Lung (tissue), 12 donors: Measurements from ENCODE around the gene FOXI2. TPM values are rescaled to one million over a fixed set of nuclear protein-coding genes. Genes with fewer than 3 reads are reported as not detected.

Experiments used
- ATAC-seq: fragments of 200-7000 bp; cut with Tn5 transposase; one replicate; pipeline ENCODE4 v1.9.1; 2020; ENCODE audit warnings: moderate number of reproducible peaks; ENCODE audit not compliant: insufficient read depth, low FRiP score
- DNase-seq, 3 donors: peaks; one replicate each; pipeline ENCODE4 v3.0.0-alpha.2; 2013 to 2017
- H3K27ac ChIP-seq, 2 donors: one replicate each; pipeline ENCODE4 v1.5.1; 2013; ENCODE audit warnings: mild to moderate bottlenecking in 2 of 2, moderate library complexity in 2 of 2, control low read depth in 1 of 2, inconsistent platforms in 1 of 2, low read depth in 1 of 2, low read length in 1 of 2
- H3K27me3 ChIP-seq, 3 donors: one replicate each; pipeline ENCODE4 v1.5.1; 2013; ENCODE audit warnings: low read length in 2 of 3; ENCODE audit not compliant: control insufficient read depth in 3 of 3, insufficient read depth in 3 of 3
- H3K36me3 ChIP-seq, 4 donors: one replicate each; pipeline ENCODE4 v1.5.1; 2013; ENCODE audit warnings: low read length in 4 of 4, mild to moderate bottlenecking in 1 of 4, moderate library complexity in 1 of 4; ENCODE audit not compliant: control insufficient read depth in 4 of 4, insufficient read depth in 4 of 4
- H3K4me1 ChIP-seq, 5 donors: one replicate each; pipeline ENCODE4 v1.5.1; 2013; ENCODE audit warnings: low read length in 5 of 5, mild to moderate bottlenecking in 2 of 5, moderate library complexity in 1 of 5; ENCODE audit not compliant: control insufficient read depth in 5 of 5, insufficient read depth in 5 of 5
- H3K4me3 ChIP-seq: one replicate; pipeline ENCODE4 v1.5.1; 2013; ENCODE audit warnings: mild to moderate bottlenecking, control low read depth, moderate library complexity
- H3K9ac ChIP-seq, 2 donors: one replicate each; pipeline ENCODE4 v1.5.1; 2013; ENCODE audit warnings: low read length in 2 of 2, control low read depth in 1 of 2; ENCODE audit not compliant: insufficient read depth in 1 of 2
- H3K9me3 ChIP-seq, 4 donors: one replicate each; pipeline ENCODE4 v1.5.1; 2013; ENCODE audit warnings: low read length in 3 of 4, mild to moderate bottlenecking in 1 of 4, moderate library complexity in 1 of 4; ENCODE audit not compliant: control insufficient read depth in 4 of 4, insufficient read depth in 3 of 4
- CTCF ChIP-seq: IDR thresholded peaks from 2 replicates; pipeline ENCODE4 v1.5.1; 2012; ENCODE audit warnings: mild to moderate bottlenecking; ENCODE audit errors: control extremely low read depth, extremely low read depth
- WGBS, 2 donors: extraction: QIAGEN DNeasy Blood & Tissue Kit; methylation state at CpG; one replicate each; pipeline ENCODE4 v1.1.7; 2013; 5-methylcytosine and 5-hydroxymethylcytosine counted together
- polyA plus RNA-seq, 2 donors: library from polyadenylated mRNA; stranded (reverse); fragments of 200-250 nt; gene quantifications; one replicate each; pipeline ENCODE4 v1.2.1, GENCODE V29; 2013
- total RNA-seq, 2 donors: library from RNA; depleted of rRNA in 1 of 2; stranded (reverse); fragments of >200 nt in 1 of 2; gene quantifications; one replicate each; pipeline ENCODE4 v1.2.1, GENCODE V29; 2014 to 2021
- donor health status: control.
- donor health status: control.
- donor health status: Bipolar disorder and iron deficiency.
- donor health status: healthy.
- donor health status: DM: yes; HTN: yes; CAD: no.

Gene FOXI2
- total and polyA plus RNA-seq, 4 donors, result 0.08 to 0.15 TPM; not detected in 2

- DNase-seq (no peak), ATAC-seq (no peak)
- Histone ChIP-seq H3K9me3 (peaks cover 0 to 2% (median 0%) of the 10 kb centered on the region in 4 donors), H3K27ac (no peak overlapping the region), H3K27me3 (peaks cover 0 to 42% (median 12%) of the 10 kb centered on the region in 3 donors), H3K9ac (no peak overlapping the region), H3K4me3 (no peak overlapping the region), H3K4me1 (no peaks in the 10 kb centered on the region), H3K36me3 (no peaks in the 10 kb centered on the region)
- WGBS, 2 donors, result 68 to 78% methylated on average over 6 of the region's 6 CpGs
- TF ChIP-seq CTCF, result no peak
These were observed 8.9 kb downstream of the FOXI2 start for GRCh38 chr10:127745861-127746260.

GRCh38 chr10:127755753-127756152, 18.8 kb downstream of the FOXI2 start:
- H3K9me3 ChIP-seq, result no peaks in the 10 kb centered on the region
- no peak overlapping the region for H3K27ac ChIP-seq
- WGBS, 2 donors, result 33 to 48% methylated on average over 3 of the region's 3 CpGs
- no peaks in the 10 kb centered on the region for H3K36me3 ChIP-seq
- ATAC-seq, result no peak
- DNase-seq, result no peak
- no peak overlapping the region for H3K4me3 ChIP-seq
- H3K4me1 ChIP-seq, result peaks cover 0 to 2% (median 0%) of the 10 kb centered on the region in 5 donors
- no peak overlapping the region for H3K9ac ChIP-seq
- H3K27me3 ChIP-seq, result peaks cover 0 to 9% (median 0%) of the 10 kb centered on the region in 3 donors
- TF ChIP-seq CTCF, result no peak

- Histone ChIP-seq H3K27me3 (peaks cover 0 to 9% (median 0%) of the 10 kb centered on the region in 3 donors), H3K27ac (no peak overlapping the region), H3K4me3 (no peak overlapping the region), H3K36me3 (no peaks in the 10 kb centered on the region), H3K9me3 (no peaks in the 10 kb centered on the region), H3K9ac (no peak overlapping the region), H3K4me1 (peaks cover 0 to 2% (median 0%) of the 10 kb centered on the region in 5 donors)
- TF ChIP-seq CTCF, result no peak
- no peak for ATAC-seq
- WGBS, 2 donors, result 85 to 92% methylated on average over 2 of the region's 2 CpGs
- no peak for DNase-seq
These were observed 19.3 kb downstream of the FOXI2 start for GRCh38 chr10:127756264-127756663.

- ATAC-seq, result no peak
- H3K9me3 ChIP-seq, result no peaks in the 10 kb centered on the region
- no peak overlapping the region for H3K9ac ChIP-seq
- WGBS, 2 donors, result 87 to 93% methylated on average over 7 of the region's 7 CpGs
- peaks cover 0 to 2% (median 0%) of the 10 kb centered on the region in 5 donors for H3K4me1 ChIP-seq
- DNase-seq, result no peak
- no peak overlapping the region for H3K4me3 ChIP-seq
- no peak overlapping the region for H3K27ac ChIP-seq
- no peaks in the 10 kb centered on the region for H3K36me3 ChIP-seq
- H3K27me3 ChIP-seq, result peaks cover 0 to 9% (median 0%) of the 10 kb centered on the region in 3 donors
- TF ChIP-seq CTCF, result no peak
These were observed 20.0 kb downstream of the FOXI2 start for GRCh38 chr10:127757033-127757432.
